IgD-negative memory B cell (primary cell): ENCODE data around the gene CHMP4B. TPM values are rescaled to one million over a fixed set of nuclear protein-coding genes. Genes with fewer than 3 reads are reported as not detected.

Source experiments
- polyA plus RNA-seq: library from polyadenylated mRNA; unstranded; fragments of 300-500 nt; fragmentation: Illumina TruSeq; gene quantifications from one replicate; pipeline ENCODE4 v1.2.3, GENCODE V29; 2021

CHMP4B gene
- polyA plus RNA-seq, 1 donor from 2014 or later: 11.8 TPM

Other genes with a start within 250 kb of the CHMP4B start
- gene C20orf144, start 149.0 kb upstream of the CHMP4B start, polyA plus RNA-seq: not detected
- gene ACTL10, start 144.4 kb upstream of the CHMP4B start, polyA plus RNA-seq: 12.0 TPM
- gene NECAB3, start 136.9 kb upstream of the CHMP4B start, polyA plus RNA-seq: 4.1 TPM
- 0.43 TPM for gene E2F1, start 125.0 kb upstream of the CHMP4B start, polyA plus RNA-seq
- gene PXMP4, start 91.0 kb upstream of the CHMP4B start, polyA plus RNA-seq: 16.2 TPM
- 5.7 TPM for gene ZNF341, start 79.4 kb upstream of the CHMP4B start, polyA plus RNA-seq
- 218 TPM for gene RALY, start 182.6 kb downstream of the CHMP4B start, polyA plus RNA-seq